Stimulated activated CD8-positive, alpha-beta memory T cell treated with anti-CD3 and anti-CD28 coated beads, Interleukin-12 subunit alpha, Interleukin-12 subunit beta, amount 100 ng/mL, for 4 hours (primary cell): ENCODE data around the gene ASB10.

Experiments used
- DNase-seq: peaks from one replicate; pipeline ENCODE4 v3.0.0-alpha.2; 2020; ENCODE audit warnings: low read depth

ASB10 gene

GRCh38 chr7:151187409-151188251, 580 bp upstream of the ASB10 start:
- no peak for DNase-seq

- DNase-seq, result no peak
Measured at GRCh38 chr7:151185762-151186639, 1.0 kb downstream of the ASB10 start.

GRCh38 chr7:151181011-151181431, 6.0 kb downstream of the ASB10 start:
- no peak for DNase-seq

GRCh38 chr7:151179946-151180345, 7.1 kb downstream of the ASB10 start:
- no peak for DNase-seq

GRCh38 chr7:151179287-151179860, 7.7 kb downstream of the ASB10 start:
- DNase-seq, result no peak

GRCh38 chr7:151178831-151179230, 8.2 kb downstream of the ASB10 start:
- no peak for DNase-seq

GRCh38 chr7:151178236-151178635, 8.8 kb downstream of the ASB10 start:
- DNase-seq, result no peak

GRCh38 chr7:151177310-151177709, 9.7 kb downstream of the ASB10 start:
- DNase-seq, result no peak

- no peak for DNase-seq
Measured at GRCh38 chr7:151176401-151176800, 10.6 kb downstream of the ASB10 start.

- DNase-seq, result no peak
Measured at GRCh38 chr7:151175793-151176311, 11.2 kb downstream of the ASB10 start.

- no peak for DNase-seq
Measured at GRCh38 chr7:151175047-151175792, 11.8 kb downstream of the ASB10 start.

GRCh38 chr7:151174246-151175046, 12.6 kb downstream of the ASB10 start:
- peak; percentile 6 for DNase-seq

GRCh38 chr7:151173386-151174245, 13.4 kb downstream of the ASB10 start:
- DNase-seq, result no peak

- peak; percentile 63 for DNase-seq
Measured at GRCh38 chr7:151172273-151173141, 14.5 kb downstream of the ASB10 start.

- no peak for DNase-seq
Measured at GRCh38 chr7:151168787-151169162, 18.3 kb downstream of the ASB10 start.

GRCh38 chr7:151168003-151168786, 18.9 kb downstream of the ASB10 start:
- DNase-seq, result peak; percentile 31

GRCh38 chr7:151167197-151167961, 19.7 kb downstream of the ASB10 start, which contains the start of gene GBX1:
GBX1 (minus strand) TSS chr7:151167694; CDS start chr7:151167548, 146 bp downstream.
- no peak for DNase-seq
